Measurements from ENCODE around the gene KRIT1.
"Not testable (repeated sequence)": the region's sequence is repeated elsewhere in the genome, so short reads cannot be mapped to it uniquely, and the experiment has no call there.

KRIT1 gene

DNA sequence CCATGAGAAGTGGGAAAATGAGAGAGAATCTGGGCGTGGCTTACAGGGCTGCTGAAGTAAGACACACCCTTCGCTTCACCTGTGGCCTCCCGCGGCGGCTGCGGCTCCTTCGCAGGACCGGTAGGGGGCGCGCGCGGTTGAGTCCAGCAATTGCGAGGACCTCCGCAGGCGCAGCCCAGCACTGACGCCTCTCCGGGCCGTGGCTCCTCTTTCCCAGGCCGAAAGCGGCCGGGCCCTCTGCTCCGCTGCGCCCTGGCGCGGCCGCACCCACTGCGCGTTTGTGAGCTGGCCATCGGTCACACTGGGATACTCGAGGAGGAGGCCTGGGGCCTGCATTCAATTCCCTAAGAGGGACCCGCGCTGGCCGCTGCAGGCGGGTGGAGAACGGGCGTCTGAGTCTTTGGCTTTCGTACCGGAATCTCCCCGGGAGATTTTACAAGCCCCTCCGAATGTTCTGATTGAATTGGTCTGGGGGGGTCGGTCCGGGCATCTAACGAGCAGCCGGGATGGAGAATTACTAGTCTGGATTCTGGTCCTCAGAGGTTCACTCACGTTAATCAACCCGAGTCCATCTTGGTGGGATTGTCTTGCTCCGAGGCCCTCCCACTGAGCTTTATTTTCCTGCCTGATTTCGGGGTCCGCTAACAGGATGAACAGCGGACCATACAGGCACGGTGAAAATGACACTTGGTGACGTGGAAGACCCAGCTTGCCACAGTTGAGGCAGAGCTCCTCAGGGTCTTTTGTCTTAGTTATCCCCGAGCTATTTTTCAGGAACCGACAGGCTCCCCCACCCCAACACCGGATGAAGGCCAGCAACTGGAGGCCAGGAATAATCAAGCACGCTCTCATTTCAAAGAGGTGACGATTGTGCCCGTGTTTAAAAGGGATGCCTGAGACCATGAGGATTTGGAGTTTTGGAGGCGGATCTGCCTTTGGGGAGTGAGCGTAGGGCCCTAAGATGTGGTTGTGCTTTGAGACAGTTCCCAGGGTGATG is 66.5 kb downstream of the KRIT1 start, which contains the start of gene LRRD1:
LRRD1 (minus strand) TSS at position 215 of the 997 bp plus-strand sequence. CDS start 13,940 bp downstream, outside the sequence.
- Histone ChIP-seq H3K9me3 (replicated peaks in 1 of 11) (peaks cover 0 to 8% (median 0%) of the 10 kb centered on the region in 11 experiments; a peak in 2 of 22 replicates), H3K4me1 (peaks cover 0 to 6% (median 0%) of the 10 kb centered on the region in 10 experiments; a peak in 3 of 20 replicates), H3K27me3 (peaks cover 0 to 12% (median 8%) of the 10 kb centered on the region in 11 experiments; a peak in 8 of 22 replicates), H3K36me3 (no peaks in the 10 kb centered on the region), H3K4me2 (peak within 1 kb of the TSS; percentile 56 to 89 (median 70)), H3K27ac (no peak within 1 kb of the TSS), H3K9ac (peak within 1 kb of the TSS in 6 of 11 experiments; percentile 15 to 62 (median 35); a peak in 6 of 22 replicates), H3K4me3 (peak within 1 kb of the TSS; percentile 19 to 65 (median 42); a peak in 15 of 20 replicates), H4K20me1 (no peaks in the 10 kb centered on the region)
- no peak for TF ChIP-seq Cebpa-rat (IDR thresholded peaks at IDR 0.05)

DNA sequence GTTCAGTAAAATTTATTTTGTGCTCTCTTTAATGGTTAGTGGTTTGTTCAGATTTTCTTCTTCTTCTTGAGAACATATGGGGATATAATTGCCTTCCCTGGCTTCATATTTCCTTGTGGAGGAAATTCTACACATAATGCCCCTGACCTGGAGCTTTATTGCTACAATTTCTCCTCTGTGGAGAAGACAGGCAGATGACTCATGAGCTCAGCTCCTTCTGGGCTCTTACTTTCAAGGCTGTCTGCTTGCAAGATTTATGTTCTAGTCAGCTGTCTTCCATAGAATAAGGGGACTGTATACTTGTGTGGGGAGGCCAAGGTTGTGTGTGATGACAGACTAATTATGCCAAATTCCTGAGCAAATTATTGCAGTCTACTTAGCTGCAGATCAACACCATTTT is 68.4 kb downstream of the KRIT1 start:
- no peak overlapping the region for H3K4me3 ChIP-seq
- H3K9ac ChIP-seq, result no peak overlapping the region
- no peak overlapping the region for H3K4me2 ChIP-seq
- no peak overlapping the region for H3K27ac ChIP-seq
- H3K36me3 ChIP-seq, result no peaks in the 10 kb centered on the region
- no peak for TF ChIP-seq Cebpa-rat (IDR thresholded peaks at IDR 0.05)
- H4K20me1 ChIP-seq, result no peaks in the 10 kb centered on the region
- H3K27me3 ChIP-seq, result peaks cover 0 to 12% (median 8%) of the 10 kb centered on the region in 11 experiments; a peak in 8 of 22 replicates
- H3K4me1 ChIP-seq, result peaks cover 0 to 6% (median 0%) of the 10 kb centered on the region in 10 experiments; a peak in 3 of 20 replicates
- H3K9me3 ChIP-seq (replicated peaks in 1 of 11), result peaks cover 0 to 4% (median 0%) of the 10 kb centered on the region in 11 experiments; a peak in 1 of 22 replicates

DNA sequence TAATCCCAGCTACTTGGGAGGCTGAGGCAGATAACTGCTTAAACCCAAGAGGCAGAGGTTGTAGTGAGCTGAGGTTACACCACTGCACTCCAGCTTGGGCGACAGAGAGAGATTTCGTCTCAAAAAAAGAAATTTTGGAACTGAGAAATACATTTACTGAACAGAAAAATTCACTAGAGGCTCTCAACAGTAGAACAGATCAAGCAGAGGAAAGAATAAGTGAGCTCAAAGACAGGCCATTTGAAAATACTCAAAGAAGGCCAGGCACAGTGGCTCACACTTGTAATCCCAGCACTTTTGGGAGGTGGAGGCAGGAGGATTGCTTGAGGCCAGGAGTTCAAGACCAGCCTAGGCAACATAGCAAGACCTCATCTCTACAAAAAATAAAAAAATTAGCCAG is 76.2 kb downstream of the KRIT1 start:
- not testable (repeated sequence) for H3K27ac ChIP-seq, H3K4me1 ChIP-seq, H3K9ac ChIP-seq, H4K20me1 ChIP-seq, H3K4me2 ChIP-seq, H3K4me3 ChIP-seq, H3K36me3 ChIP-seq, H3K27me3 ChIP-seq
- peaks cover 7 to 23% (median 17%) of the 10 kb centered on the region in 11 experiments; a peak in 21 of 22 replicates for H3K9me3 ChIP-seq (replicated peaks in 1 of 11)

DNA sequence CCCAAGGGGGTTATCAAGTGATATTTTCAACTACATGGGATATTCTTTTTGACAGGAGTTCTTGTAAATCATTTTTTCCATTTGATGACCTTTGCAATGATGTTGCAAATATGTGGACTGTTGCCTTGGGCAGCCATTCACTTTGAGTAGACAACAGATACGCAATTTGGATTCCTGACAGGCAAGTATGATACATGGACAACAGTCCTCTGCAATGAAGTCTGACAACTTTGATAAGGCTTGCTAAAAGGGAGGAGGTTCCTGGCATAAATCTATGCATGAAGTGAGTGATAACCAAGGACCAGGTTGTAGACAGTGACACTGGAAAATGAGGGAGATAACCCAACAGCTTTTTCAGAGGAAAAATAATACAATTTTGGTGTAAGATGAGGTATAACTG is 84.4 kb downstream of the KRIT1 start:
- Histone ChIP-seq H3K27ac (no peak overlapping the region), H3K36me3 (no peaks in the 10 kb centered on the region), H3K4me2 (no peak overlapping the region), H3K27me3 (no peaks in the 10 kb centered on the region), H4K20me1 (no peaks in the 10 kb centered on the region), H3K9ac (no peak overlapping the region), H3K4me1 (no peaks in the 10 kb centered on the region), H3K4me3 (no peak overlapping the region), H3K9me3 (replicated peaks in 1 of 11) (no peaks in the 10 kb centered on the region)
- no peak for TF ChIP-seq Cebpa-rat (IDR thresholded peaks at IDR 0.05)

DNA sequence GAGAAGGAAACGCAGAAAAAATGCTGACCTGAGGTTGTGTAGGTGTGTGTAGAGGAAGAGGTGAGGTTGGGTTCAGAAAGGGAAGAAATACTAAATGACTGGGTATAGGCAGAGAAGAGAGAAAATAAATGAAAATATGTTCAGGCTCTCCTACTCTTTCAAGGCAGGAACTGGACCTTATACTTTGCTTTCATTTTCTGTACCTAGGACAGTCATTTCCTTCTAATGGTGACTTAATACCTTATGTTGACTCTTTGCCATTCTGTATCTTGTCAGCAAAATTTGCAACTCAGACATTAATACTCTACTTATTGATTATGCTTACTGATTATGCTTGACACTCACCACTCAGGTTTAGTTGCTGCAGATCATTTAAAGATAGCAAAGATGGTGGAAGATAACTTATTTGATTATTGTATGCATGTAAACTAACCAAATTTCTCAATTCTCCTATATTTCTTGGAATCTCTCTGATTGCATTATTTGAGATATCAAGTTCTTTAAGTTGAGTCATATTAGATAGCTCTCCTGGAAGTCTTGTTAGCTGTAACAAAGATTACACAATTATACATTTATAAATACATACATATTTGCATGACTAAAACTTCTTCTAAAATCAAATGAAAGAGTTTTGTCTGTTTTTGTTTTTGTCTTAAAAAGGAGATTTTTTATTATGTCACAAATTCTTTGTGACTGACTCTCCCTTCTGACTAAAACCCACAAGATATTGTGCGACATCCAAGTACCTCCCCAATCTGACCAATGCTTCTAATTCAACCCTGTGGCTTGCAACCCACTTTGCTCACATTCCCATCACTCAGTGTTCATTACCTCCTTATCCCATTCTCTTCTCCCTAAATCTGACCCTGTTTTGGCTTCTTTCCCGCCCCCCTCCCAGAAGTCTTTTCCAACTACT is 86.8 kb downstream of the KRIT1 start:
- Histone ChIP-seq H3K4me3 (no peak overlapping the region), H3K27me3 (no peaks in the 10 kb centered on the region), H4K20me1 (no peaks in the 10 kb centered on the region), H3K4me1 (peaks cover 0 to 13% (median 0%) of the 10 kb centered on the region in 10 experiments; a peak in 4 of 20 replicates), H3K9ac (no peak overlapping the region), H3K9me3 (replicated peaks in 1 of 11) (no peaks in the 10 kb centered on the region), H3K4me2 (no peak overlapping the region), H3K27ac (no peak overlapping the region), H3K36me3 (no peaks in the 10 kb centered on the region)
- TF ChIP-seq Cebpa-rat (IDR thresholded peaks at IDR 0.05), result no peak

DNA sequence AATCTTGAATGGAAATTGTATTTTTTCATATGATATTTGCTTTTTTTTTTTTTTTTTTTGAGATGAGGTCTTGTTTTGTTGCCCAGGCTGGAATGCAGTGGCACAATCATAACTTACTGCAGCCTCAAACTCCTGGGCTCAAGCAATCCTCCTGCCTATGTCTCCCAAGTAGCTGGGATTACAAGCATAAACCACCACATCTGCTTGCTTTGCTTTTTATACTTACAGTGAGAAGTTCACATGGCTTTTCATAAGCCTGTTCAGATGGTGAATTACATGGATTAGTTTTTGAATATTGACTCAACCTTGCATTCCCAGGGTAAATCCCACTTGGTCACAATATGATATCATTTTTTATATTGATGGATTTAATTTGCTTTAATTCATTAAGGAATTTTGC is 88.7 kb downstream of the KRIT1 start:
- Histone ChIP-seq H3K4me2 (no peak overlapping the region), H3K36me3 (no peaks in the 10 kb centered on the region), H3K9me3 (replicated peaks in 1 of 11) (no peaks in the 10 kb centered on the region), H4K20me1 (no peaks in the 10 kb centered on the region), H3K27ac (no peak overlapping the region), H3K27me3 (no peaks in the 10 kb centered on the region), H3K4me3 (no peak overlapping the region), H3K4me1 (peaks cover 0 to 13% (median 0%) of the 10 kb centered on the region in 10 experiments; a peak in 4 of 20 replicates), H3K9ac (no peak overlapping the region)
- TF ChIP-seq Cebpa-rat (IDR thresholded peaks at IDR 0.05), result no peak

DNA sequence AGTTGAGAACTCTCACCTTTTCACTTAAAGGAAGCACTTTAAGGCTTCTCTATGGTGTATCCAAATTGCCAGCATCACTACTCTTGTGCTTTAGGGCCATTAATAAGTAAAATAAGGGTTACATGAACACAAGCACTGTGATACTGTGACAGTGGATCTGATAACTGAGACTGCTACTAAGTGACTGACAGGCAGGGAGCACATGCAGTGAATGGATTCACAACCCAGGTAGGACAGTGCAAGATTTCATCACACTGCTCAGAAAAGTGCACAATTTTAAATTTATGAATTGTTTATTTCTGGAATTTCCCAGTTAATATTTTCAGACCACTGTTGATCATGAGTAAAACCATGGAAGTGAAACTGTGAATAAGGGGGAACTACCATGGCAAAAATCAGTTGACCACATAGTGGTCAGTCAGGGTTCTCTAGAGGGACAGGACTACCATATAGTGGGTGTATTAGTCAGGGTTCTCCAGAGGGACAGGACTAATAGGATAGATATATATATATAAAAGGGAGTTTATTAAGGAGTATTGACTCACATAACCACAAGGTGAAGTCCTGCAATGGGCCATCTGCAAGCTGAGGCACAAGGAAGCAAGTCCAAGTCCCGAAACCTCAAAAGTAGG is 90.5 kb downstream of the KRIT1 start:
- no peaks in the 10 kb centered on the region for H3K9me3 ChIP-seq (replicated peaks in 1 of 11)
- no peaks in the 10 kb centered on the region for H3K36me3 ChIP-seq
- H3K9ac ChIP-seq, result no peak overlapping the region

DNA sequence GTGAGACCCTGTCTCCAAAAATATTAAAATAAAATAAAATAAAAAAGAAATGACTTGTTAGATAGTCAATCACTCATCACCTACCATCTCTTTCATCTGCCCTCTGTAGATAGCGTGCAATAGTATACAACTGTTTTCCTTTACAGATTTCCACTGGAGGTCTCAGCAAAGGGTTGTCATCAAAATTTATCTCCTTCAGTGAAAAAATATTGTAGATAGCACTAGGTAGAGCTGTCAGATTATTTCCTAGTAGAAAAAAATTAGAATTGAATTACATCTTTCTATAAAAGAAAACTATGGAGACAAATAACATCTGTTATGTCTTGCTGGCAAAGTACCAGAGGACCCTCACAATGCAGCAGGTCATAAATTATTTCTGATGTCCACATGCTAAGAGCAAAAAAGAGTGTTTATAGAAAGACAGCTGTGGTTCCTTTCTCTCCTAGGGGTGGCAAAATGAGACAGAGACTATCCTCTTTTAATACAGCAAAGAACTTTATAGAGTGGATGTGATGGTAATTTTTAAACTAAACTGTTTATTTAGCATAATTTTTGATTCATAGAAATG is 95.2 kb downstream of the KRIT1 start:
- Histone ChIP-seq H3K4me1 (peaks cover 0 to 9% (median 0%) of the 10 kb centered on the region in 10 experiments; a peak in 4 of 20 replicates), H4K20me1 (no peaks in the 10 kb centered on the region)

More for the DNA sequence above, 90.5 kb downstream of the KRIT1 start:
- H3K4me1 ChIP-seq, result peaks cover 0 to 13% (median 0%) of the 10 kb centered on the region in 10 experiments; a peak in 4 of 20 replicates
- TF ChIP-seq Cebpa-rat (IDR thresholded peaks at IDR 0.05), result no peak
- peak overlapping the region in 2 of 11 experiments; percentile 28 to 53; a peak in 3 of 22 replicates for H3K4me2 ChIP-seq
- H3K4me3 ChIP-seq, result no peak overlapping the region
- H4K20me1 ChIP-seq, result no peaks in the 10 kb centered on the region
- no peak overlapping the region for H3K27ac ChIP-seq
- H3K27me3 ChIP-seq, result no peaks in the 10 kb centered on the region

More for the DNA sequence above, 95.2 kb downstream of the KRIT1 start:
- no peak for TF ChIP-seq Cebpa-rat (IDR thresholded peaks at IDR 0.05)
- Histone ChIP-seq H3K27ac (no peak overlapping the region), H3K9me3 (replicated peaks in 1 of 11) (no peaks in the 10 kb centered on the region), H3K4me2 (no peak overlapping the region), H3K4me3 (no peak overlapping the region), H3K36me3 (no peaks in the 10 kb centered on the region), H3K9ac (no peak overlapping the region), H3K27me3 (no peaks in the 10 kb centered on the region)
